Measurements from ENCODE around the gene HOXD12. TPM values are rescaled to one million over a fixed set of nuclear protein-coding genes. Genes with fewer than 3 reads are reported as not detected.

HOXD12 gene
- total RNA-seq, 1 experiment from 2014 or later, result 0.27 TPM

GRCh38 chr2:176095421-176095820 is 4.2 kb upstream of the HOXD12 start:
- POLR2A ChIA-PET, result no interaction called here
- intact Hi-C loops (cut with micrococcal nuclease), result loop anchor here (5.0 kb wide), 1 partner anchor 1323 kb away; no protein-coding TSS in a partner anchor

More at GRCh38 chr2:176095421-176095820, 4.2 kb upstream of the HOXD12 start:
- Histone ChIP-seq H3K27me3 (ENCODE audit: insufficient read depth, low read length) (no peaks in the 10 kb centered on the region), H3K9me3 (ENCODE audit: control insufficient read depth in 1 of 2, insufficient read depth in 1 of 2, low read depth in 1 of 2, low read length in 2 of 2) (no peaks in the 10 kb centered on the region), H3K4me1 (ENCODE audit: control insufficient read depth in 1 of 2, insufficient read depth in 2 of 2, low read length in 2 of 2) (peaks cover 5 to 18% of the 10 kb centered on the region in 2 experiments; a peak in 3 of 4 replicates), H2AFZ (ENCODE audit: low read depth, low read length, poor library complexity, severe bottlenecking) (no peak overlapping the region), H3K36me3 (ENCODE audit: control insufficient read depth in 1 of 2, insufficient read depth in 2 of 2, low read length in 2 of 2) (no peaks in the 10 kb centered on the region), H4K20me1 (ENCODE audit: insufficient read depth) (no peaks in the 10 kb centered on the region), H3K4me3 (replicated peaks in 1 of 2; ENCODE audit: low read depth in 1 of 2, low read length in 2 of 2) (no peak overlapping the region), H3K27ac (ENCODE audit: low read depth, low read length) (no peak overlapping the region), H3K9me2 (ENCODE audit: insufficient read depth) (no peaks in the 10 kb centered on the region), H3K4me2 (ENCODE audit: low read length) (no peak overlapping the region), H3K9ac (ENCODE audit: low read length) (no peak overlapping the region), H3K79me2 (ENCODE audit: insufficient read depth, low read length) (no peaks in the 10 kb centered on the region)
- DNase-seq (ENCODE audit: low read depth, low spot score), result no peak
- CTCF ChIA-PET, result interaction anchor here (1.2 to 2.0 kb wide), 2 partner anchors 766 to 1065 kb away, joined by 3 to 9 read pairs; no protein-coding TSS in a partner anchor
- TF ChIP-seq YY1 (IDR thresholded peaks at IDR 0.05; ENCODE audit: extremely low read depth, insufficient replicate concordance, low read depth, low read length) (no peak), FOSL1 (IDR thresholded peaks at IDR 0.05; ENCODE audit: low read depth) (no peak), POLR2A (IDR thresholded peaks at IDR 0.05; ENCODE audit: borderline replicate concordance, extremely low read depth, insufficient read depth, insufficient read length) (no peak), JUND (IDR thresholded peaks at IDR 0.05) (no peak), ZFX (IDR thresholded peaks at IDR 0.05) (no peak), SP1 (IDR thresholded peaks at IDR 0.05; ENCODE audit: low read depth) (no peak), CTCF (IDR thresholded peaks at IDR 0.05 in 2 of 3, conservative IDR thresholded peaks at IDR 0.05 in 1 of 3; ENCODE audit: borderline replicate concordance in 1 of 3, insufficient read depth in 1 of 3, low read depth in 2 of 3, low read length in 2 of 3) (no peak)
- RAD21 ChIA-PET (ENCODE audit: low non-redundant PET in 1 of 2, low total read pairs in 2 of 2, uncharacterized antibody in 2 of 2, unreplicated experiment in 2 of 2), result no interaction called here
- BruUV-seq (replicated peaks), result no TSS peak
- no peak for ATAC-seq

Data from HCT116 (cell line).